ENCODE data around the gene AMOTL2. TPM values are rescaled to one million over a fixed set of nuclear protein-coding genes. Genes with fewer than 3 reads are reported as not detected.

Gene AMOTL2
- total RNA-seq, 1 experiment from 2014 or later = 30.9 TPM

DNA sequence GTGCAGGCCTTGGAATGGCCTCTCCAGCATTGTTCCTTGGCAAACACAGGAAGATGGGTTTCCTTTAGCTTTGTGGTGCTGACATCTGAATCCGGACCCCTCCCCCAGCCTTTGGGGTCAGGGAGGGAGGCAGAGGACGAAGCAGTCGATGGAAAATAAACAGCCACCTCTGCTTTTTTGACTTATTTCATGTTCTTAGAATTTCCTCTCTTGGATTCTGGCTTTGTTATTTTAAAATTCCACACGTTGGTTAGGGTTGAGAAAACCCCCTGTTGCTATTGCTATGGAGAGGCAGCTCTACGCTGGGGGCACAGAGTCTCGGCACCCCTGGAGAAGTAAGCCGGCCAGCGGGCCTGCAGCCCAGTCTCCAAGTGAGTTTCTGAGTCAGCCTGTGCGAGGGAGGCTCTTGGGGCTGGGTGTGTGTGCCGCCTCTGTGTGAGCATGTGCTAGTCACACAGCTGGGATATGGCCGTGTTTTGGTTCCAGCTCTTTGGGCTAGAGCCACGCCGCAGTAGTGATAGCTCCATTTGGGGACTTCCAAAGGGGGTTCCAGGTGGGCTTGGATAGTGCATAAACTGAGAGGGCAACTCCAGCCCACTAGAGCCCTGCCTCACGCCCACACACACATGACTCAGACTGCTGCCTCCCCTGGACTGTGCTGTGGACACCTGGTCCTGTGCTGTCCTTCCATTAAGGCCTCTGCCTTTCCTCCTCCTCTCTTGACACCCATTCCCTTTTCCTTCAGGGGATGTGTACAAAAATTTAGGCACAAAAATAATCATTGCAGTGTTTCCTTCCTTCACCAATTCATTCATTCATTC lies 58.8 kb downstream of the AMOTL2 start:
- Mint-ChIP-seq H3K36me3 (ENCODE audit: insufficient read depth in 1 of 3, low read depth in 3 of 3) (no peaks in the 10 kb centered on the region), H3K9me3 (peaks cover 0 to 3% of the 10 kb centered on the region in 2 experiments; a peak in 1 of 5 replicates), H3K27ac (peak overlapping the region in 1 of 3 experiments; percentile 59; a peak in 3 of 7 replicates), H3K27me3 (ENCODE audit: low read depth) (peaks cover 30% of the 10 kb centered on the region), H3K4me3 (0 out of 5 replicates have a peak overlapping the region, but pooled peaks of 1 of the 2 experiments have one; percentile 16), H3K4me1 (peaks cover 27 to 28% of the 10 kb centered on the region in 2 experiments)
- no peak overlapping the region for H3K4me2 ChIP-seq (ENCODE audit: insufficient read depth, insufficient read length, low read length)
- H4K91ac ChIP-seq (ENCODE audit: insufficient read length, low read depth, low read length) = no peak overlapping the region
- H2BK15ac ChIP-seq (ENCODE audit: low read depth, low read length) = no peak overlapping the region
- no peak overlapping the region for H3T11ph ChIP-seq (ENCODE audit: low read length)
- H3K9me3 ChIP-seq (ENCODE audit: control insufficient read depth, low read depth, low read length) = no peaks in the 10 kb centered on the region
- no peak overlapping the region for H3K4ac ChIP-seq (ENCODE audit: low read depth, low read length)
- no peak overlapping the region for H4K8ac ChIP-seq (replicated peaks; ENCODE audit: insufficient read length, low read depth, low read length)
- H3K79me1 ChIP-seq (ENCODE audit: insufficient read depth, low read depth, low read length, poor library complexity, severe bottlenecking) = no peaks in the 10 kb centered on the region
- no peak overlapping the region for H3K27ac ChIP-seq (ENCODE audit: insufficient read length, low read depth, low read length)
- H2BK20ac ChIP-seq (ENCODE audit: low read depth, low read length, poor library complexity, severe bottlenecking) = no peak overlapping the region
- peak; percentile 39 for DNase-seq
- no peak overlapping the region for H3K23ac ChIP-seq (ENCODE audit: insufficient read length, low read depth, low read length)
- H2BK5ac ChIP-seq (ENCODE audit: insufficient read length, low read length) = no peak overlapping the region
- H3K18ac ChIP-seq (ENCODE audit: insufficient read length, low read depth, low read length) = peak overlapping the region; percentile 30
- no peak overlapping the region for H2AK5ac ChIP-seq (ENCODE audit: insufficient read length, low read length)
- H3K23me2 ChIP-seq (ENCODE audit: insufficient read length, low read depth, low read length, poor library complexity, severe bottlenecking) = peaks cover 5% of the 10 kb centered on the region
- no peak overlapping the region for H3K9ac ChIP-seq (ENCODE audit: extremely low read depth, insufficient read length, low read length)
- no peak overlapping the region for H2BK120ac ChIP-seq (ENCODE audit: low read depth, low read length, poor library complexity, severe bottlenecking)
- no peak for TF ChIP-seq CTCF (conservative IDR thresholded peaks at IDR 0.05)
- H3K56ac ChIP-seq (ENCODE audit: insufficient read length, low read depth, low read length) = no peak overlapping the region
- WGBS (ENCODE audit: extremely low coverage, insufficient read length, low lambda C conversion rate) = no CpG with 5 or more reads among the region's 14 CpGs
- no peaks in the 10 kb centered on the region for H3K79me2 ChIP-seq (ENCODE audit: insufficient read depth, low read length)
- no peaks in the 10 kb centered on the region for H4K20me1 ChIP-seq (ENCODE audit: control insufficient read depth, insufficient read depth, insufficient read length)
- peak overlapping the region; percentile 69 for H2BK12ac ChIP-seq (ENCODE audit: insufficient read length, low read depth, low read length)
- peak overlapping the region; percentile 45 for H3K14ac ChIP-seq (ENCODE audit: insufficient read depth, low read length)
- H3K27me3 ChIP-seq (ENCODE audit: insufficient read depth, low read length) = peaks cover 3% of the 10 kb centered on the region; the same call in 1 of the 2 replicates
- H4K5ac ChIP-seq (ENCODE audit: insufficient read length, low read depth, low read length) = no peak overlapping the region
- peaks cover 12% of the 10 kb centered on the region; the same call in 1 of the 2 replicates for H3K4me1 ChIP-seq (ENCODE audit: insufficient read depth, low read length)
- H2AFZ ChIP-seq (ENCODE audit: low read length) = no peak overlapping the region

Data from H9 (cell line).